Gastrocnemius medialis (tissue), 4 donors: ENCODE data around the gene ZNF208.

Source experiments
- CTCF ChIP-seq, 5 experiments: fragments of 450-650 bp in 3 of 5; fragments of 200-600 bp in 2 of 5; sonication (generic) in 2 of 5; IDR thresholded peaks in 4 of 5; conservative IDR thresholded peaks in 1 of 5; 1 replicate in 4 of 5; 2 replicates in 1 of 5; pipeline ENCODE4 v1.5.1; 2016 to 2019; ENCODE audit warnings: antibody characterized with exemption in 5 of 5, mild to moderate bottlenecking in 3 of 5, moderate library complexity in 3 of 5
- POLR2A ChIP-seq, 2 donors: fragments of 450-650 bp; IDR thresholded peaks; one replicate each; pipeline ENCODE4 v1.6.1; 2017; ENCODE audit warnings: antibody characterized with exemption in 2 of 2, mild to moderate bottlenecking in 2 of 2, moderate library complexity in 2 of 2

- no peak for TF ChIP-seq CTCF (IDR thresholded peaks at IDR 0.05 in 4 of 5, conservative IDR thresholded peaks at IDR 0.05 in 1 of 5)
- no peak for TF ChIP-seq POLR2A (IDR thresholded peaks at IDR 0.05)
Measured at GRCh38 chr19:21910318-21910717, 100.4 kb downstream of the ZNF208 start.
